ENCODE measurements around the gene RGS11.

The RGS11 gene

GRCh38 chr16:275786-276232 is at the start of gene RGS11:
Gene RGS11, minus strand, starts transcription at chr16:275944. Its CDS starts 33 bp downstream, at chr16:275911.
- peak within 1 kb of the TSS; percentile 37 for H3K4me3 ChIP-seq (ENCODE audit: low read depth, low read length)

- no peak overlapping the region for H3K4me3 ChIP-seq (ENCODE audit: low read depth, low read length)
Observed at GRCh38 chr16:324451-325334, 48.9 kb upstream of the RGS11 start.

DNA sequence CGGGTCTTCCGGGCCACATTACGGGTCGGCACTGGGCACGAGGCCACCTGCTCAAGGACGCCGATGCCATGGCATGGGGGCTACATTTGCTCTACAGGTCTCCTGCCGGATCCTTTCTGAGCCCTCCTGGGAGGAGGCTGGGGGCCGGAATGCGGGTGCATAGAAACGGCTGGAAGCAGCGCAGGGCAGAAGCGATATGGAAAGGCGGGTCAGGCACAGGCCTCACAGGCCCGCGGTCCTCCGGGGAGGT is 48.4 kb upstream of the RGS11 start:
- no peak overlapping the region for H3K4me3 ChIP-seq (ENCODE audit: low read depth, low read length)

GRCh38 chr16:322476-323143 is 46.9 kb upstream of the RGS11 start:
- no peak overlapping the region for H3K4me3 ChIP-seq (ENCODE audit: low read depth, low read length)

DNA sequence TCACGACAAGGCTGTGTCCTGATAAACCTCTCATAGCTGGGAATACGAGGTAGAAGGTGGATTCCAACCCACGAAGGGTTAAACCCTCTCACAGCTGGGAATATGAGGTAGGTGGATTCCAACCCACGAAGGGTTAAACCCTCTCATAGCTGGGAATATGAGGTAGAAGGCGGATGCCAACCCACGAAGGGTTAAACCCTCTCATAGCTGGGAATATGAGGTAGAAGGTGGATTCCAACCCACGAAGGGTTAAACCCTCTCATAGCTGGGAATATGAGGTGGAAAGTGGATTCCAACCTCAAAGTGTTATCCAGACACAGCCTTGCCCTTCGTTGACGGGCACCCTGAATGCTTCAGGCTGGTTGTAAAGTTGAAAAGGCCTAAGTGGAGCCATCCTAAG is 45.8 kb upstream of the RGS11 start:
- no peak overlapping the region for H3K4me3 ChIP-seq (ENCODE audit: low read depth, low read length)

DNA sequence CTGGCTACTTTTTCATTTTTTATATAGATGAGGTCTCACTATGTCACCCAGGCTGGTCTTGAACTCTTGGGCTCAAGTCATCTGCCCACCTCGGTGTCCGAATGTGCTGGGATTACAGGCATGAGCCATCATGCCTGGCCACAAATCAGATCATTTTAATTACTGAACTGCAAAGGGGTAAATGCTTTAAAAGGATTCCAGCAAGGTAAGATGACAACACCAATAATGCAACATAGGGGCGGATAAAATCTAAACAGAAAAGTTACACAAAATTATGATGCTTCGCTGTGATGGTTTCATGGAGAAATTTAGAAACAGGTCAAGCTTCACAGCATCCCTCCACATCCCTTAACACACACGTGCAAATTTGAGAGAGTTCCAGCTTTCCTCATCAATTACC is 44.5 kb upstream of the RGS11 start:
- no peak overlapping the region for H3K4me3 ChIP-seq (ENCODE audit: low read depth, low read length)

DNA sequence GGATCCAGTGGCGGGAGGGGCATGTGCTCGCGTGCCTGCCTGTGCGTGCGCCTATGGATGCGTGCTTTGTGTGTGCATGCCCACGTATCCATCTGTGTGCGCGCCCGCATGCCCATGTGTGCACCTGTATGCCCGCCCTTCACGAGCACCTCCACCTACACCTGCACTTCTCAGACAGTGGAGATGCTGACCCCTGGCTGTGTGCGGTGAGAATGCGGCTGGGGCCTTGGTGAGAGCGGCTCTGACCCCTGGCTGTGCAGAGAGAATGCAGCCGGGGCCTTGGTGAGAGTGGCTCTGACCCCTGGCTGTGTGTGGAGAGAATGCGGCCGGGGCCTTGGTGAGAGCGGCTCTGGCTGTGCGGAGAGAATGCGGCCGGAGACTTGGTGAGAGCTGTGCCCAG is 42.9 kb upstream of the RGS11 start:
- no peak overlapping the region for H3K4me3 ChIP-seq (ENCODE audit: low read depth, low read length)

- no peak overlapping the region for H3K4me3 ChIP-seq (ENCODE audit: low read depth, low read length)
Observed at GRCh38 chr16:317583-317982, 41.8 kb upstream of the RGS11 start.

GRCh38 chr16:316741-317464 is 41.2 kb upstream of the RGS11 start:
- H3K4me3 ChIP-seq (ENCODE audit: low read depth, low read length) = no peak overlapping the region

DNA sequence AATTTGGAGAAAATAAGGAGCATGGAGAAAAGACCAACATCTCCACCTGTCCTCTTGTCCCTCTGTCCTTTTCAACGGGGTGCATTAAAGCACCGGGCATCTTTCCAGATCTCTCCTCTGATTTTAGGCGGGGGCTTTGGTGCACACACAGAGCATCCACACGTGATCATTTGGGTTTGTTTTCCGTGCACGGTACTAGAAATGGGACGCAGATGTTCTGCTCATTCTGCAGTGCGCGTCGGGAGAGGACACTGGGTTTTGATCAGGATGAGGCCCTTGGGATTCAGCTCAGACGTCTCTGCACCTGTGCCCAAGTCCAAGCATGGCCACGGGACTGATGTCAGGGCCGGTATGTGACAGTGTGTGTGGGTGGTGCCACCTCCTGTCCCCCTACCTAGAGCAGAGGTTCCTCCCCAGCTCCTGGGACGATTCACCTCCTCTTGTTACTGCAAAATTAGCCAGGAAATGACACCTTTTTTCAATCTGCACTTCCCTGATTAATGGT is 39.1 kb upstream of the RGS11 start:
- H3K4me3 ChIP-seq (ENCODE audit: low read depth, low read length) = no peak overlapping the region

GRCh38 chr16:314351-314750 is 38.6 kb upstream of the RGS11 start:
- no peak overlapping the region for H3K4me3 ChIP-seq (ENCODE audit: low read depth, low read length)

DNA sequence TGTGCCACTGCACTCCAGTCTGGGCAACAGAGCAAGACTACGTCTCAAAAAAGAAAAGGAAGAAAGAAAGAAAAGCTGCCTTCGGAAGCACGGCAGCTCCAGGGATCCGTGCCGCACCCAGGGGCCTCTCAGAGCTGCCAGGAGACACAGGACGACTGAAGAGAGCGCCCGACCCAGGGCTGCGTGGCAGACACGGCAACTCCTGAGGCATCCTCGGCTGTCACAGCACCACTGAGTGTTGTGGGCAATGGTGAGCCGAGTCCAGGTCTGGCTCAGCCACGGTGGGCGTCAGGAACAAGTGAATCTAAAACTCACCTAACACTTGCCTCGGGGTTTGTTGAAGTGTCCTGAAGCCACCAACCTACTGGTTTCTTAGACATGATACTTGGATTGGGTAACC is 36.0 kb upstream of the RGS11 start:
- H3K4me3 ChIP-seq (ENCODE audit: low read depth, low read length) = no peak overlapping the region

- H3K4me3 ChIP-seq (ENCODE audit: low read depth, low read length) = no peak overlapping the region
Observed at GRCh38 chr16:309476-309875, 33.7 kb upstream of the RGS11 start.

GRCh38 chr16:307691-308312 is 32.1 kb upstream of the RGS11 start:
- no peak overlapping the region for H3K4me3 ChIP-seq (ENCODE audit: low read depth, low read length)

DNA sequence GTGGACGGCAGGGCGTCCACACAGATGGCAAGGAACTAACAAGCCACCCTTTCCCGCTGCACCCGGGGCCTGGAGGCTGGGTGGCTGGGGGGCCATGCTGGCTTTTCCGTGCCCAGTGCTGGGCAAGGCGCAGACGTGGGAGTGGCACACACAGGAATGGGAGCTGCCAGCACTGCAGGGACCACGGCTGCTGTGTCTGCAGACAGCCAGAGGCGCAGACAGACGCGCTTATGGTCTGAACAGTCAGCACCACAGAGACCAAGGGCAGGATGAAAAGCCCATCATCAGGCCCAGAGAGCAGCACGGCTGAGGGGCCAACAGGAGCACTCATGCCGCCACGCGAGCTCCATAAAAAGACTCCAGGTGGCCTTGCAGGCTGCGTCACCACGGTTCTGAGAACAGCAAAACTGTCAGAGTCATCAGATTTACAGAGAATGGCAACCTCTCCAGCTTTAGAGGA is 31.2 kb upstream of the RGS11 start:
- no peak overlapping the region for H3K4me3 ChIP-seq (ENCODE audit: low read depth, low read length)

GRCh38 chr16:305916-306626 is 30.3 kb upstream of the RGS11 start:
- no peak overlapping the region for H3K4me3 ChIP-seq (ENCODE audit: low read depth, low read length)

DNA sequence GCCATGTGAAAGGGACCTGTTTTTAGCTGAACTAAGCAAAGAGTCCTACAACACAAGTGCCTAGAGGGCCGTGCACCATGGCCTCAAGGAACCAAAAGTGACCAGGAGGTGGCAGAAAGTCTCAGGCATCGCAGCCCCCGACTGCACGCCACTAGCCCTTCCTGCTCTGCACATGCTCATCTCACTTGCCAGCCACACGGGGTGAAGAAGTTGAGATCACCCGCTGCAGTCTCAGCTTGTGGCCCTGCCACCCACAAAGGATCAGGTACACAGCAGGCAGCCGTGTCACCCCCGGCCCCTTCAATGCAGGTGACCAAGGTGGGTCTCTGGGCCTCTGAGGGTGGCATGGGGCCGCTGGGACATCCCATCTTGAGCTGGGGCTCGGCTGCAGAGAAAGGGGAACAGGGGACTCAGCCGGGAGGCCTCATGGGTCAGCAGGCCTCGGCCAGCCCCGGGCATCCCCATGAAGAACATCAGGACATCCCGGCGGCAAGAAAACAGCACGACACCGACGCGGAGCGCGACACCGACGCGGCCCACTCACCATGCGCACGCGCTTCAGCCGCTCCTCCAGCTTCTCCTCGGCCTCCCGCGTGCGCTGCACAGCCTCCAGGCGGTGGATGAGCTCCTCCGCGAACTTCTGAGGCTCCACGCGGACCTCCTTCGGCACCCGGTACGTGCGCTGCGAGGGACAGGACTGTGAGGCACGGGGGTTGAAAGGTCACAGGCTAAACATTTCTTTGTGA is 28.2 kb upstream of the RGS11 start:
- no peak overlapping the region for H3K4me3 ChIP-seq (ENCODE audit: low read depth, low read length)

GRCh38 chr16:301950-302349 is 26.2 kb upstream of the RGS11 start:
- no peak overlapping the region for H3K4me3 ChIP-seq (ENCODE audit: low read depth, low read length)

- no peak overlapping the region for H3K4me3 ChIP-seq (ENCODE audit: low read depth, low read length)
Observed at GRCh38 chr16:301235-301634, 25.5 kb upstream of the RGS11 start.

DNA sequence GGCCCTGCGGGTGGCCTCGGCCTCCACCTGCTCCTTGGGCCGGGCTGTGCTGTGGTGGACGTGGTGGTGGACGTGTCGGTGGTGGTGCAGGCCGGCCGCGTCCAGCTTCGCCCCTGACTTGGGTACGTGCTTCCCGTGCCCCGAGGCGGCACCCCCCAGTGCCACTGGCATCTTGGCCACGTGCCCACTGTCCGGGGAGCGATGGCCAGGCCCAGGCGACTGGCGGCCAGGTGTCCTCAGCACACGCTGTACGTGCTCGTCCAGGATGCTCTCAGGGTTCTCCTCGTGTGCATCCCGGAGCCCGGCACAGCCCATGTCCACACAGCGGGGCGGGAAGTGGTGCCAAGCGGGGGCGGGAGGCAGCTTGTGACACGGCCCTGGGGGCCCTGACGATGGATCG is 22.1 kb upstream of the RGS11 start:
- H3K4me3 ChIP-seq (ENCODE audit: low read depth, low read length) = no peak overlapping the region
